PFSK-1 (cell line): ENCODE results near the gene TMEM143.

Source experiments
- POLR2AphosphoS5 ChIP-seq: IDR thresholded peaks from 2 replicates; pipeline ENCODE4 v1.6.1; 2012; ENCODE audit warnings: low read depth, mild to moderate bottlenecking, control low read depth, low read length, moderate library complexity

The TMEM143 gene

GRCh38 chr19:48283908-48284307, 79.8 kb downstream of the TMEM143 start:
- no peak for TF ChIP-seq POLR2AphosphoS5
